Fibroblast of mammary gland (primary cell): Measurements from ENCODE around the gene VDAC1.

Source experiments
- DNase-seq: peaks from one replicate; pipeline ENCODE4 v3.0.0-alpha.2; 2010; ENCODE audit warnings: low read depth
- H3K4me3 ChIP-seq: 2 replicates; pipeline ENCODE4 v1.5.1; 2011; ENCODE audit warnings: low read depth, mild to moderate bottlenecking, low read length, moderate library complexity; ENCODE audit not compliant: control insufficient read depth
- TF ChIP-seq, protein P1 (sequence below): conservative IDR thresholded peaks from 2 replicates; pipeline ENCODE4 v1.5.1; 2011; ENCODE audit warnings: low read depth, low read length, inconsistent platforms; ENCODE audit not compliant: control insufficient read depth, insufficient read depth

Gene VDAC1

DNA sequence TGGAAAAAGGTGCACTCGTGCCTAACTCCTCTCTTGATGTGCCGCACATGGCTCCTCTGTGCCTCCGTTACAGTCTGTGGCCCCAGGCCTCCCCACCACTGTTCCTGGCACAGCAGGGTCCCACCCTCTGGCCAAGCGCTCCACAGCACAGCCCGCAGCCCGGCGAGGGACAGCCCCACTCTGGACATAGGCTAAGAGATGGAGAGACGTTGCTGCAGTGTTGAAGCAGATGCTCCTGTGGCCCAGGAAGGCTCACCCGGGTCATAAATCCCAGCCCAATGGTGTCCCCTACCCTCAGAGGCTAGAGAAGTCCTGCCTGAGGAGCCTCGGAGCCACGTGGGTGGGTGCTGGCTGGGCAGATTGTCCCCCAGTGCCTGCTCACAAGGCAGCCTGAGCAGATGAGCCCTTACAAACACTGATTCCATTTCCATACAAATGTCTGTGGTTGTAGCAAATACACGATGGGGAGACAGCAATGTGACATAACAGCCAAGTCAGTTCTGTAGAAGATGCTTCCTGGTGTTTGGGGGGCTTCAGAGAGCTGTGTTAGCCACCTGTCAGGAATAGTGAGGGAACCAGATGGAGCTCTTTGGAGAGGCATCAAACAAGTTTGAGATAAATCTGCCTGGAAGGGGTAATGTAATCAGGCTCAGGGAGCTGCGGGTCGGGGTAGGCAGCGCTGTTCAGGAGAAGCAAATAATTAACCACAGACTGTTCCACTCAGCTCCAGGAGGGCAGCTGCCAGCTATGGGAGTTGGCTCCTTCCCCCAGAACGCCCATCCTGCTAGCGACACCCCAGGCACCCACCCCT, 78.1 kb downstream of the VDAC1 start:
- H3K4me3 ChIP-seq, result no peak overlapping the region
- TF ChIP-seq, protein P1, sequence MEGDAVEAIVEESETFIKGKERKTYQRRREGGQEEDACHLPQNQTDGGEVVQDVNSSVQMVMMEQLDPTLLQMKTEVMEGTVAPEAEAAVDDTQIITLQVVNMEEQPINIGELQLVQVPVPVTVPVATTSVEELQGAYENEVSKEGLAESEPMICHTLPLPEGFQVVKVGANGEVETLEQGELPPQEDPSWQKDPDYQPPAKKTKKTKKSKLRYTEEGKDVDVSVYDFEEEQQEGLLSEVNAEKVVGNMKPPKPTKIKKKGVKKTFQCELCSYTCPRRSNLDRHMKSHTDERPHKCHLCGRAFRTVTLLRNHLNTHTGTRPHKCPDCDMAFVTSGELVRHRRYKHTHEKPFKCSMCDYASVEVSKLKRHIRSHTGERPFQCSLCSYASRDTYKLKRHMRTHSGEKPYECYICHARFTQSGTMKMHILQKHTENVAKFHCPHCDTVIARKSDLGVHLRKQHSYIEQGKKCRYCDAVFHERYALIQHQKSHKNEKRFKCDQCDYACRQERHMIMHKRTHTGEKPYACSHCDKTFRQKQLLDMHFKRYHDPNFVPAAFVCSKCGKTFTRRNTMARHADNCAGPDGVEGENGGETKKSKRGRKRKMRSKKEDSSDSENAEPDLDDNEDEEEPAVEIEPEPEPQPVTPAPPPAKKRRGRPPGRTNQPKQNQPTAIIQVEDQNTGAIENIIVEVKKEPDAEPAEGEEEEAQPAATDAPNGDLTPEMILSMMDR, result no peak
- no peak for DNase-seq

DNA sequence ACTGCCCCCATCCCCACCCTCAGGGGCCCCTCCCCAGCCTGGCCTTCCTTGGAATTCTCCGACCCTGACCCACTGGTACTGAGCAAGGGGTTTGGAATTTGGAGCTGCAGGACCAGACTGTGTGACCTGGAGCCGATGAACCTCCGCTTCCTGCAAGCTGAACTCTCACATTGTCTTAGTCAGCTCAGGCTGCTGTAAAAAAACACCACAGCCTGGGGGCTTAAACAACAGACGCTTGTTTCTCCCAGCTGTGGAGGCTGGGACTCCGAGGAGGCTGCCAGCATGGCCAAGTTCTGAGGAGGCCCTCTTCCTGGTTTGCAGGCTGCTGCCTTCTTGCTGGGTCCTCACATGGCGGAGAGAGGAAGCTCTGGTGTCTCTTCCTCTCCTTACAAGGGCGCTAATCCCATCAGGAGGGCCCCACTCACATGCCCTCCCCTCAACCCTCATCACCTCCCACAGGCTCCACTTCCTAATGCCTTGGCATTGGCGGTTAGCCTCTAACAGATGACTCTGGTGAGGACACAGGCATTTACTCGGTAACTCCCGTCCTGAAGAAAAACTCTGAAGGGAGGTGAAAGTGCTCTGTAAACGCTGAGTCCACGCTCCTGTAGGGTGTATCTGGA, 78.8 kb downstream of the VDAC1 start:
- no peak for DNase-seq
- H3K4me3 ChIP-seq, result no peak overlapping the region
- TF ChIP-seq, protein P1, result no peak

DNA sequence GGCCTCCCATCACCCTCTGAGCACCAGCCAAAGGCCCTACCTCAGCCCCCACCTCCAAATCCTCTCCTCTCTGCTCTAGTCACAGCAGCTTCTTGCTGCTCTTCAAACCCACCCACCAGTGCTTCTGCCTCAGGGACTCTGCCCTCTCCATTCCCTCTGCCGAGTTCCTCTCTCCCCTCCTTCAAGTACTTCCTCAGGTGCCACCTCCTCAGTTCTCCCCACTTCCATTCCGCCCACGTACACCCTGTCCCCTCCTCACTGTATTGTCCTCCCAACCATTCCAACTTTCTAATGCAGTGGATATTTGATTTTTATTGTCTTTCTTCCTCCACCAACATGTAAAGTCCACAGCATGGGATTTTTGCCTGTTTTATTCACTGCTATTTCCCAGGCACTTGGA, 79.5 kb downstream of the VDAC1 start:
- TF ChIP-seq, protein P1, result no peak
- H3K4me3 ChIP-seq, result no peak overlapping the region

DNA sequence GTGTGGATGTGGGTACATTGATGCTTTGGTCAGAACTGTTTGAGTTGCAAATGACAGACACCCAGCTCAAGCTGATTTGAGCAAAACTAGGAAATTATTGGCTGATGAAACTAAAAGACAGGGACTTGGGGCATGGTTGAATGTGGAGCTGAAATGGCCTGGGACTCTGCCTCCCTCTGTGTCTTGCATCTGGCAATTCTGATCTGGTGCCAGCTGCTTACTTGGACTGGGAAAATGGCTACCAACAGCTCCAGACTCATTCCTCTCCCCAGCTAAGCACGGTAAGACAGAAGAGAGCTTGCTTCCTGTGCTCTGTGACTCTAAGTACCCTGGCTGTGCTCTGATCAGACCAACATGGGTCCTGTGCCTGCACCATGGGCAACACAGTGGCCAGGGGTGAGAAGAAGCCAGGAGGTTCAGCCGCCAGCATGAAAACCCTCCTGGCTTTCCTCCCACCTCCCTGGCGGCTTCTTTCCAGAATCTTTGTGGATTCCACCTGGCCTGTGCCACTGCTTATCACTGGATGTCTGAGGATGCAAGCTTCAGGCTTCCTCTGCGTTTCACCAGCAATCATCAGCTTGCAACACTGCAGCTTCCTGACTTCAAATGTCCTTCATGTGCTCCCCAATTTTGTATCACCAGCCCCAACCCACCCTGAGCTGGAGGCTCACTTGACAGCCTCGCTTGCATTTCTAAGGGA, 80.4 kb downstream of the VDAC1 start:
- no peak overlapping the region for H3K4me3 ChIP-seq
- TF ChIP-seq, protein P1, result no peak
- DNase-seq, result no peak

More for the DNA sequence above, 79.5 kb downstream of the VDAC1 start:
- no peak for DNase-seq

DNA sequence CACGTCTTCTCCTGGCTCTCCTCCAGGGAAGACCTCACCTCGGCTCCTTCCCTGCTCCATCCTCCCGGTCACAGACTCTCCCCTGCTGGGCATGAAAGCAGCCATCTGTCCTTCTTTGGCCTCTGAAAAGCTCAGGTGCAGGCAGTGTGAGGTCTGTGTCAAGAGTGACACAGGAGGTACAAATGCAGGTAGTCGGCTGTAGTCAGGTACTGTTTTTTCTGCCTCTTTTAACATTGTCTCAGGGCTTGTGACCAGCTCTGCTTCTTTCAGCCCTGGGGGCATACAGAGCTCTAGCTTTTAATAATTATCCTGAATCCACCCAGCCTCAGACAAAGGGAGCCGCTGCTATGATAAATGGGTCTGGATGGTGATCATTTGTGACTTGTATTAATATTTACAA, 82.8 kb downstream of the VDAC1 start:
- DNase-seq, result no peak
- TF ChIP-seq, protein P1, result no peak
- H3K4me3 ChIP-seq, result no peak overlapping the region
